Stimulated activated CD4-positive, alpha-beta T cell treated with anti-CD3 and anti-CD28 coated beads, Interleukin-1b, Interleukin-23, amount 100 ng/mL, for 1 hour (primary cell): ENCODE data around the gene ITGB7.
A peak's percentile ranks its signal among the peaks of the same experiment; 100 is the strongest.

Source experiments
- DNase-seq, 2 donors: peaks; one replicate each; pipeline ENCODE4 v3.0.0-alpha.2; 2020; ENCODE audit warnings: low read depth in 2 of 2

Gene ITGB7

GRCh38 chr12:53231921-53232645 is 25.0 kb upstream of the ITGB7 start, which contains the start of gene RARG:
TSS of gene RARG (minus strand) at chr12:53232209. CDS start at chr12:53227545, 4,664 bp downstream.
- DNase-seq, result peak in 1 of 2 donors; percentile 57

DNA sequence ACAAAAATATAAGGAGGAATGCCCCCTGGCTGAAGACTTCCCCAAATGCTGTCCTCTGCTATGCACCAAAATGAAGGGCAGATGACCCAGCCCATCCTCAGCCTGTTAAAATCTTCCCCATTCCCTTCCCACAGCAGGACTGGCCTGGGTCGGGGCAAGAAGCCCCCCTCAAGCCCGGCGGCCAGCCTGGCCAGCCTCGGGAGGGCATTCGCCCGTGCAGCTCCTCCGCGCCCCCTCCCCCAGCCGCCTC is 24.5 kb upstream of the ITGB7 start:
- no peak for DNase-seq

DNA sequence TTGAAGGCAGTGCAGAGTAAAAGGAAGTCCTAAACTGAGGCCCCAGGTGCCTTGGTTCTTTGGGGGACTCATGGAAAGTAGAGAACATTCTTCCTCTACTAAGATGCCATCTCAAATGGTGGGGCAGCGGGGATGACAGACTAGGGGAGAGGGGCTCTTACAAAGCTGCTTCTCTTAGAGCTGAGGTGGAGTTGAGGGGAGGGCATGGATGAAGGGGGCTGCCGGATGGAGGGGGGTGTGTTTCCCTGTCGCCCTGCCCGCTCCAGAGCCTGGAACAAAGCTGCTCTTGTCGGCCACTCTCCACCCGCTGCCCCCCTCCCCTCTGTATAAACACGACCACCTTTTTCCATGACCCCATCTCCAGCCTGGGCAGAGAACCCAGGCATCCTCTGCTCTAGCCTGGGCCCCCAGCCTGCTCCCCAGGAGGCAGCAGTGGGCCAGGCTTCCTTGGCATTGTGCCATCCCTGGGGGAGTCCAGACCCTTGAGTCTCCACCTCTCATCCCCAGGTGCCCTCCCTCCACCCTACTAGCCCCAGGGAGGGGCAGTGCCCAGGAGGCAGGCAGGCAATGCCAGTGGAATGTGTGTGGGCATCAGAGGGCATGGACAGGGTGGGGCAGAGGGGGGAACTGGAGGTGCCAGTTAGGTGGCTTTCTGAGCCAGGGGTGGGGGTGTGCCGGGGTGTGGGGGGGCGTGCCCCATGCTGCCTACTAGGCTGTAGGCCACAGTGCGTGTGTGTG is 23.2 kb upstream of the ITGB7 start:
- no peak for DNase-seq

DNA sequence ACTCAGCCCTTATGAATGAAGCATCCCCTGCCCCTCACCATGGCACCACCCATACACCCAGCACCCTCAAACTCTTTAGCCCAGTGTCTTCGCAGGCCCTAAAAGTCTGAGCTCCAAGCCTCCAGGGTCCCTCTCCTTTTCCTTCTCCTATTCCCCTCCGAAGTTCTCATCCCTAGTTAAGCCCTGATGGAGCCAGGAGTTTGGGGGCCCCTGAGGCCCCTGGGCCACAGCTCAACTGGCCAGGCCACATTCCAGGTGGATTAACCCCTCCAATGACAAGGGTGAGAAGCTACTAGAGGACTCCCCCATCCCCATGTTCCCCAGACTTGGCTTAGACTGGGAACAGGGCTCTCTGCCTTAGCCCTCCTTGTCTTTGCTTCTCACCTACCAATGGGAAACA is 22.4 kb upstream of the ITGB7 start:
- DNase-seq, result no peak

DNA sequence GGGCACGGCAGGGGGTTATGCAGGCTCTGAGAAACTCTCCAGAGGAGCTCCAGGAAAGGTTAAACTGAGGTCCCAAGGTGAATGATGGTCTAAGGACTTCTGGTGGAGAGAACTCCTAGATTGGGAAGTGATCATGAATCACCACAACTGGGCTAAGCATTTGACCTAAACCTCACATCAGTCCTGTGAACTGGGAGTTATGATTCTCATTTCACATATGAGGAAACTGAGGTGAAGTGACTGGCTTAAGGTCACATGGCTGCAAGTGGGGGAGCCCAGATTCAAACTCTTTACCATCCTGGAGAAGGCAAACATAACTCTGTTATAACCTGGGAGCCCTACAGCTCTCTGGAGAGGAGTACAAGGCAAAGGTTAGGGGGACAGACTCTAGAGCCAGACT is 20.8 kb upstream of the ITGB7 start:
- no peak for DNase-seq

- no peak for DNase-seq
Observed at GRCh38 chr12:53227341-53227740, 20.3 kb upstream of the ITGB7 start.

GRCh38 chr12:53226815-53227214 is 19.8 kb upstream of the ITGB7 start:
- DNase-seq, result no peak

GRCh38 chr12:53225635-53226424 is 18.8 kb upstream of the ITGB7 start:
- no peak for DNase-seq

DNA sequence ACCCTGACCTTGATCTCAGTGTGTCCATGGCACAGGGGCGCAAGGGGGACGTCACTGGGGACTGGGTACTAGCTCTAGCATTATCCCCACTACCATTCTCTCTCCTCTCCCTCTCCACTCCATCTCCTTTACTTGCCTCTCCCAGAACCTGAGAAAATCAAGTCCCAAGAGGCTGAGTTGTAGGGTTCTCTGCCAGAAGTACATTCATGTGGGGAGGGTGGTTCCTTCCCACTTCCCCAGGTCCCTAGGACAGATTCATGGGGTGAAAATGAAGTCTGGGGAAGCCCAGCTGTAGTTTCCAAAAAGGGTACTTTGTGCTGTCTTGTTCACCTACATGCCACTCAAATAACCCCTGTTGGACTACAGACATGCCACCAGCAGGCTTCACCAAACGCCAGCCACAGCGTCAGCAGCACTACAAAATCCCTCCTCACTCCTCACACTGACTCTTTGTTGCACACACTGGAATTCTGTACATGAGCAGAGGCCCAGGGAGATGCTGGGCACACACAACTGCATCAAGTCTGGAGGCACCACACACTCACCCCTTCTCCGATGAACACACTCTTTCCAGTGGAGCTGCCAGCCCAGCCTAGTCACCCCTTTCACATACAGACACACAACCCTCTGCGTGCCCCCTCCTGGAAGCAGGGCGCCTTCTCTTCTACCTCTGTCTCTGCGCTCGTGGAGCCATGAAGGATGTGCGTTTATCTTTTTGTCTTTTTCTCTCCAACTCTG is 18.0 kb upstream of the ITGB7 start:
- no peak for DNase-seq

- no peak for DNase-seq
Observed at GRCh38 chr12:53224061-53224896, 17.2 kb upstream of the ITGB7 start.

DNA sequence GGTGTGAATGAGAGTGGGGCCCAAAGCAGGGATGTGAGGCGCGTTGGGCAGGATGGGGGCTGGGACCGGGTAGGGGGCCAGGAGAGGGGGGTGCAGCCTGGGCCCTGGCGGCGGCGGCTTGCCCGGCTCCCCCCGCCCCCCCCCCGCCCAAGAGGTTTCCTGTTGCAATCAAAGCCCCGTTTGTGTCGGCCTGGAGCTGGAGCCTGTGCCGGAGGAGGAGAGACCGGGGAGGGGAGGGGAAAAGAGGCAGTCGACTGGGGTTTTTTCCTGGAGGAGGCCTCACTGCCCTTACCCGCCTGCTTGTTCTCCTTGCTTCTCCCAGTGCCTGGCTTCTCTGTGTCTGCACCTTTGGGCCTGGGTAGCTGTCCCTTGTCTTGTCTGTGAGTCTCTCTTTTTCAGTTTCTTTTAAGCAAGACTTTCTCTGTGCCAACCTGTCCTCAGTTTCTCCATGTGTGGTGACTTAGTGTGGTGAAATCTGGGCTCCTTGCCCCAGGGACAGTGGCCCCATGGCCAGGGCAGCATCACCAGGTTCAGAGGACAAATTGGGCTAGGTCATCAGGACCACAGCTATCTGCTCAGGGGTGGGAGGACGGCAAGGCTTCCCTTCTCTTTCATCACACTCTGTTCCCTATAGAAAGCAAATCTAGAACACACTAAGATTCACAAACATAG is 16.5 kb upstream of the ITGB7 start:
- DNase-seq, result no peak

DNA sequence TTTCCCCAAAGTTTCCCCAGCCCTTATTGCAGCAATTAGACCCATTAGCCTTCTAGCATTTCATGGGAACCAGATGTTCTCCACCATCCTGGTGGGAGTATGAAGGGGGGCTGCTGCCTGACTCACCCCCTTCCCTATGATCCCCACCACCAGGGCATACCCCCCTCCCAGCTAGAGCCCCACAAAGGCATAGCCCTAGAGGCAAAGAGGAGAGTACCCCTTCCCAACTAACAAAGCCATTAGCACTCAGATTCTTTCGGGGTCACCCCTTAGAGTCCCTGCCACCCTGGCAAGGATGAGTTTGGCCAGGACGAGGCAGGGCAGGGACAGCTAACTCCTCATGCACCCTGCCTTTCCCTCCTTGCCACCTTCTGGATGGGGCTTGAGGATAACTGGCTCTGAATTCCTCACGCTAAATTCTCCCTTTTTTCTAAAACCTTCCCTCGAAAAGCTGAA is 15.8 kb upstream of the ITGB7 start:
- no peak for DNase-seq

DNA sequence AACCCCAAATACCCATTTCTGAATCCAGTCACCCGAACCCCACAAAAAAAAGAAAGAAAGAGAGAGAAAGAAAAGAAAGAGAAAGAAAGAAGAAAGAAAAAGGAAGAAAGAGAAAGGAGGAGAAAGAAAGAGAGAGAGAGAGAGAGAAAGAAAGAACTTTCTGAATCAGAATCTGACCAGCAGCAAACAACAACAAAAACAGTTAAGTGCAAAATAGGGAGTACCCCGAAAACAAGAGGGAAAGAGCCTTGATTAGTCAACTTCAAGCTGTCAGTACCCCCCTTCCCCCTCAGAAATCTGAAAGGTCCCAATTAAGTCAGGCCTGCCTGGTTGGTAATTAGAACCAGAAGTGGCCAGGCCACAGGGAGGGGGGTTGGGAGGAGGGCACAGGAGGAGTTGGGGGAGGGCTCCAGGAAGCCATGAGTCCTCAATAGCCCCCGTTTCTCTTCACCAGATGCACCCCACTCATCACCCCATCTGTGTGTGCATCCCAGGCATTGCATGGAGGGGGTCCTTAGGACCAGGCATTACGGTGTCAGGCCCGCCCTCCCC is 15.2 kb upstream of the ITGB7 start:
- DNase-seq, result no peak

DNA sequence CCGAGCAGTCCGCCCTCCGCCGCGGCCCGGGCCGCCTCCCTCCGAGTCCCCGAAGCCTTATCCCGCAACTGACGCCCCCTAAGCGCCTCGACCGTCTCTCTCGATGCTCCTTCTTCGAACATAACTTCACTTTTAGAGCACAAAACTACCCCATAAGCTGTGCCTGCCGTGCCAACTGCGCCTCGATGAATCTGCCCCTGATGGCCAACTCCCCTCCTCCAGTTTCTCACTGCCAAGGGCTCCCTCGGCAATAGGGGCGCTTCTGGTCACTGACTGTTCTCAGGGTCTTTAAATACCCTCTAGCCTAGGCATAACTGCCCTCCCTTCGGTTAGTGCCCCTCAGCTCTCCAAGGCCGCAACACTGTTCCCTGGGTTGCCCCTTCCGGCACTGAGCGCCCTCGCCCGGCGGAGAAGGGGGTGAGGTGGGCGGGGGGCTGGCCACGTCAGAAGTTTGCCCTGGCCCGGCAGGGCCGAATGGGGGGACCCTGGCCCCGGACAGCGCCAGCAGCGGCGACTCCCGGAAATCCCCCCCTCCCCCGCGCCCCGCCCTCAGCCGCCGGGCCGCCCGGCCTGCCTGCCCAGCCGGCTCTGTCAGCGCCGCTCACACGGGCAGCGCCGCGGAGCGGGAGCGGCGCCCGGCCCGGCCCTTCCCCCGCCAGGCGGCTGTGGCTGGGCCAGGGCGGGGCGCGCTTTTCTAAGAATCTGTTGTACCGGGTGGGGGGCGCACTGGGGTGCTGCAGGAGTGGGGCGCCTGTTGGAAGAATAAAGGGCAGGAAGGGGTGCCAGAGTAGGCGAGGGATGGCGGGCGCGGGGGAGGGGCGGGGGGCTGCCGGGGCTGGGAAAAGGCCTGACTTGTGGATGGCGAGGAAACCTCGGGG is 14.4 kb upstream of the ITGB7 start:
- DNase-seq, result no peak

- DNase-seq, result peak in 1 of 2 donors; percentile 57
Observed at GRCh38 chr12:53220694-53221202, 13.7 kb upstream of the ITGB7 start.

DNA sequence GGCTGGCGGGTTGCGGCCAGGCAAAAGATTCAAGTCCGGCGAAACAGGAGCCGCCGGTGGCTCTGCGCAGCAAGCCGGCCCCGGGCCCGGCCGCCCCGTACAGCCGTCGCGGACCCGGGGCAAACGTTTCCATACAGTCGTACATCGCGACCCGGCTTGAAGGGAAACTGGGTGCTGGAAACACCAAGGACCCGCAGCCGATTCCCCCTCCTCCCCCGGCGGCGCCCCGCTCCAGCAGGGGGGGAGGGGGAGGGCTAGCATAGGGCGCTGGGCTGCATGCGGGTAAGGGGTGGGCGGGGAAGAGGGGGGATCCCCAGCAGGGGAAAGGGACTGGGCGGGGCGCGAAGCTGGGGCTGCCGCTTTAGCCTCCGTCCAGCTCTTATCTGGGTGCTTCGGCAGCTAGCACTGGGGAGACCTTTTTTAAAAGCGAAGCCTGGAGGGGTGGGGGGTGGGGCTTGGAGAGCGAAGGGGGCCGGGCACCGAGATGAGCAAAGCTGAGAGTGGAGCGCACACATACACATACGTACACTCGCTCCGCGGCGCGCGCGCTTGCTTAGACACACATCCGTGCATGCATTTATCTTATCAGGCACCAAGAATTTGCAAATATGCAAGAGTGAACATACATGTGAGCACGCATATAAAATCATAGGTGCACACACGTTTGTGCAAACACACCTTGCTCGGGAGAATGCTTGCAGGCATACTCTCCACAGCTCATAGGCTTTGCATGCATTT is 13.1 kb upstream of the ITGB7 start:
- DNase-seq, result no peak

- no peak for DNase-seq
Observed at GRCh38 chr12:53219292-53219955, 12.4 kb upstream of the ITGB7 start.
